Fibroblast of skin of abdomen (primary cell): ENCODE data around the gene CDK2.
"Not testable (repeated sequence)": the region's sequence is repeated elsewhere in the genome, so short reads cannot be mapped to it uniquely, and the experiment has no call there.

Source experiments
- DNase-seq: peaks from one replicate; pipeline ENCODE4 v3.0.0-alpha.2; 2013

CDK2 gene

GRCh38 chr12:55938826-55939501 is 27.7 kb upstream of the CDK2 start:
- DNase-seq: no peak

DNA sequence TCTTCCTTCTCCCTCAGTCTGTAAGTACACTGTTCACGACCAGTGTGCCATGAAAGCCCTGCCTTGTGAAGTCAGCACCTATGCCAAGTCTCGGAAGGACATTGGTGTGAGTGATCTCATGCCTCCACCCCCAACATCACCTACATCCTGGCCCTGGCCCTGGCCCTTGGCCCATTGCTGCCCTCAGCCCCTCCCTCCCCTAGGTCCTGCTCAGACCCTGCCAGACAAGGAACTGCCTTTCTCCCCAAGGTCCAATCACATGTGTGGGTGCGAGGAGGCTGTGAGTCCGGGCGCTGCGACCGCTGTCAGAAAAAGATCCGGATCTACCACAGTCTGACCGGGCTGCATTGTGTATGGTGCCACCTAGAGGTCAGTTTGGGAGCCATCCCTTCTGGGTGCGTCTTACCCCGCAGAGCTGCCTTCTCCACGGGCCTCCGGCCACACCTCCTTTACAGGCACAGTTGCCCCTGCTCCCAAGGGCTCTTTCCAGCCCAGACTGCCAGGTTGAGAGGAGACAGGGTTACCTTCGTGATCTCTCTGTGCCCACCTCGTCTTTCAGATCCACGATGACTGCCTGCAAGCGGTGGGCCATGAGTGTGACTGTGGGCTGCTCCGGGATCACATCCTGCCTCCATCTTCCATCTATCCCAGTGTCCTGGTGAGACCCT is 26.4 kb upstream of the CDK2 start:
- DNase-seq: peak; percentile 74

DNA sequence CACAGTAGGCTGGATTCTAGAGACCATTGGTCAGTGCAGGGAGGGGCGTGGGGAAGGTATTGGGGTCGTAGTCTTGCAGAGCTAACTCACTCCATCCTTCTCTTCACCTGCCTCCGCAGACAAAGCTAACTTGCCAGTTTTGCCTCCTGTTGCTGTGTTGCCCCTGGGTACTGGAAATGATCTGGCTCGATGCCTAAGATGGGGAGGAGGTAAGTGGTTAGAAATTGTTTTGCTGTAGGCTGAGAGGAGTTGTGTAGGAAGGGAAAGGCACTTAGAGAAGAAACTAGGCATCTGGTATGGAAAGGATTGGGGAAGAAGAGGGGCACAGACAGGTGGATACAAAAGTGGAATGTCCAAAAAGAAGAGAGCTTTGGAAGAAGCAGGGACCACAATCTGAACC is 24.6 kb upstream of the CDK2 start:
- no peak for DNase-seq

DNA sequence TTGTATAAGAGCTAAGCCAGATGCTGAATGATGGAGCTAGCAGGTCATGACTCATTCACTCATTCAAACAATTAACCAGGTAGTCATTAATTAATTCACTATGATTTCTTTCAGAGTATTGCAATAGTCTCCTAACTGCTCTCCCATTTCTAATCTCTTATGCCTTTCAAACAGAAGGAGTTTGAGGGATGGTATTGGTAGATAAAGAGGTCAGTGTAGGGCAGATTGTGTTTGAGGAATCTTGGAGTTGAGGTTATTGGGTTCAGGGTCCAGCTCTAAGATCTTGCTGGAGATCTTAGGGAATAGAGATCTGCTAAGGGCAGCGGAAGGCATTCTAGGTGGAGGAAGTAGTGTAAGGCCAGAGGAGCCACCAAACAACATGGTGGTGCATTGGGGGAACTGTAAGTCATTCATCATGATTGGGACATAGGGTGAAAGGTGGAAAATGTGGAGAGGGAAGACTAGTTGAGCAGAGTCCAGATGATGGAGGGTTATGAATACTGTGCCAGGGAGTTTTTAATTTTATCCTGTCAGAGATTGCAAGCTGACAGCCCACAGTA is 24.0 kb upstream of the CDK2 start:
- DNase-seq: no peak

GRCh38 chr12:55946553-55946952 is 20.1 kb upstream of the CDK2 start:
- DNase-seq: no peak

DNA sequence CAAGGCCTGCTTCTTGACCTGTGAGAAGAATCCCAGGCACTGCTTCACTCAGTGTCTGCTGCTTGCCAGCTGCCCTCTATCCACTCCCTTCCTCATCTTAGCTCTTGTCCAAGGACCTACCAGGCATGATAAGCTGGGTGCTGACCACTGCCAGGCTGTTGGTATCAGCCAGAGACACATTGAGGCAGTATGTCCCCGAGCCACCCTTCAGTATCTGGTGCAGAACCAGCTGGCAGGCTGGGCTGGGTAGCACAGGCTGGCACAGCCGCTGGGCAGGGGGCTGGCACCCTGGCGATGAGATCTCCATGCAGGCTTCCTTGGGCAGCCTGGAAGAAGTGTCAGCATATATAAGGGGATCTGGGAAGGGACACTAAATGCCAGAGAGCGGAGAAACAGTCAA is 11.3 kb upstream of the CDK2 start:
- no peak for DNase-seq

- peak; percentile 54 for DNase-seq
Measured at GRCh38 chr12:55955800-55956508, 10.7 kb upstream of the CDK2 start.

GRCh38 chr12:55957106-55957859 is 9.3 kb upstream of the CDK2 start:
- DNase-seq: no peak

- no peak for DNase-seq
Measured at GRCh38 chr12:55963760-55964159, 2.9 kb upstream of the CDK2 start.

GRCh38 chr12:55965240-55965639 is 1.4 kb upstream of the CDK2 start:
- DNase-seq: no peak

- DNase-seq: no peak
Measured at GRCh38 chr12:55965941-55966407, 656 bp upstream of the CDK2 start, which contains the start of gene PMEL. Gene PMEL, minus strand, starts transcription at chr12:55966042. Its CDS starts 31 bp downstream, at chr12:55966011.

DNA sequence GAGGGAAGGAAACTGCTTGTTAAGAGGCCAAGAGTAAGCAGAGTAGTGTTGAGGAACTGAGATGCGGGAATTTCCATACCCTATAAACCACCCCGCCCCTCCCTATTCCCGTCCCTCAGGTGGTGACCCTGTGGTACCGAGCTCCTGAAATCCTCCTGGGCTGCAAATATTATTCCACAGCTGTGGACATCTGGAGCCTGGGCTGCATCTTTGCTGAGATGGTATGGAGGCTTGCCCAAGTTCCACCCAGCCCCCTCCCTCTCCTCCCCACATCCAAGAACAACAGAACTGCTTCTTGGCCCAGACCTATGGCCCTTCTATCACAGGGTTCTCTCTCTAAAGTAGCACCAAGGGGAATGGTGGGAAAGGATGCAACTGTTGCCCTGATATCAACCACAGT is 2.7 kb downstream of the CDK2 start:
- no peak for DNase-seq

DNA sequence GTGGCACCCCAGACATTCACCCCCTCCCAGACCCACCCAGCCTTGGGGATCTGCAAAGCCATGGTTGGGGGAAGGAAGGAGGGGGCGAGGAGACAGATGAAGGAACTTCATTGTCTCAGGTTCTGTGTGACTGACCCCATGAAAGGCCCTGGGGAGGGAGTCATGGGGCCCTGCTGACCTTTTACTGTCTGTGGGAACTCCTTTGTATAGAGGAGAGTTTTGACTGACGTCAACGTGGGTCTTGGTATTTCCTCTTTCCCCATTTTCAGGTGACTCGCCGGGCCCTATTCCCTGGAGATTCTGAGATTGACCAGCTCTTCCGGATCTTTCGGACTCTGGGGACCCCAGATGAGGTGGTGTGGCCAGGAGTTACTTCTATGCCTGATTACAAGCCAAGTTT is 4.1 kb downstream of the CDK2 start:
- peak; percentile 9 for DNase-seq

- DNase-seq: peak; percentile 43
Measured at GRCh38 chr12:55972042-55972441, 5.4 kb downstream of the CDK2 start.

- DNase-seq: no peak
Measured at GRCh38 chr12:55972456-55972855, 5.8 kb downstream of the CDK2 start.

DNA sequence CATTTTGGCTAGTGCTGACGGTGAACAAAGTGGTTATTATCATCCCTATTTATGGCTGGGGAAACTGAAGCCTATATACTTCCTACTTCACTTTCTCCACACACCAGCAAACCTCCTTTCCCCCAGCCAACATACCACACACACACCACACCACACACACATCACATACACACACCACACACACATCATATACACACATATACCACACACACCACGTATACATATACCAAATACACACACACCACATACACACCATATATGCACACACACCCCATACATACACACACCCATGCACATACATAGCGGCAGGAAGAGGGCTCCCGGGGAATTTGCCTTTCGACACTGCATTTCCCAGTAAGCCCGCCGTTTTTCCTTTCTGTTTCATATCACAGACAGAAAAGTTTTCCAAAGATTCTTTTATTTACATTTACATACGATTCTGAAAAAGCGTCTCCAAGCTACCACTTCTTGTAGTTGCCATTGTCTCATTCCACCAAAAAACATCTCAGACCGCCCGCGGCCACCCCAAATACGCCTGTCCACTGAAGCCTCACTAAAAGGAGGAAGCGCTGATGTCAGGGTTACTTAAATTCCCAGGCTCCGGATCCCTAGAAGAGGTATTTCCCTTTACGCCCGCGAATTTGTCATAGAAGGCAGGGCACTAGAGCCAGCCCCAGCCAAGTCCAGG is 6.4 kb downstream of the CDK2 start:
- DNase-seq: peak; percentile 26

DNA sequence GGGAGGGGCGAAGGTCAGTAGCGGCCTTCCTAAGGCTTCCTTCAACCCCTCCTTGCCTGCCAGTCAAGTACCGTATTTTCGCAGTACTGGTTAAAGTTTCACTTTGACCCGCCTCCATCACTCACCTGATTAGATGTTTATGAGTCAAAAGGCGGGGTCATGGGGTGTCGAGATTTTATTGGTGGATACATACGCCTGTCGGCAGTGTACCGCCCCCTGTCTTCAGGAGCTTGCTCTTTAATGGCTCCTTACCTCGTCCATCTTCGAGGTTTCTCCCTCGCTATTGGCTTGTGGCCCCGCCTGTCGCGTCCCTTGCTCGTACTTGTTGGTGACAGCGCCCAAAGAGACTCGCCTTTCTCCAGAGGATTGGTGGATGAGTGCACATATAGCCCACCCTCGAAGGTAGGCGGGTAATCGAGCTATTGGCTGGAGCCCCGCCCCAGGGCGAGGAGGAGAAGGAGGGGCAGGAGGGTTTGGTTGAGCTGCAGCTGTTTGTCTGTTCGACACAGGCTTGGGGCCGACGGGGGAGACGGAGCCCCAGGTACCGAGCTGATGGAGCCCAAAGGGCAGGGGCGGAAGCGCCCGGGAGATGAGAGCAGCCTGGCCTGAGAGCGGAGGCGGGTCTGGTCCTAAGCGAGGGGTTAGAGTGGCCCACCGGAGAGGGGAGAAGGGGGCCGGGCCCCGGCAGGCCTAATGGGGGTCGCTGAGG is 7.1 kb downstream of the CDK2 start, which contains the start of gene RAB5B:
Gene RAB5B, plus strand, starts transcription at position 480 of the 709 bp plus-strand sequence. CDS start 12,883 bp downstream, outside the sequence.
- peak; percentile 100 for DNase-seq

DNA sequence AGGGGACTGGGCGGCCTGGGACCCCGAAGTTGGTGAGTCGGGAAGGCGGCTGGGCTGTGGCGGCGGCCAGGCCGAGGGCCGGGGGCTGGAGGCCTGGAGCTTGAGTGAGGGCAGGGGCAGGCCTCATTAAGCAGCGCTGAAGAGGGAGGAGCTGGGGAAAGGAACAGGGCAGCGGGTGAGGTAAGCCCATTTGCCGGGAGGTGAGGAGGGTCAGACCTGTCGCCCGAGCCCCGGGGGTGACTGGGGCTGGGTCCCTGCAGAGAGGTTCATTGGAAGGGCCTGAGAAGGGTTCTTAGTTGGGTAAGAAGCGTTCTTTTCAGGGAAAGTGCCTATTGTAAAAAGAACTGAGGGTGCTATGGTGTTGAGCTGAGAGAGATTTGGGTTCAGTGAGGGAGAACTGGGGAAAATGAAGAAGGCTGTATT is 7.7 kb downstream of the CDK2 start:
- DNase-seq: no peak

GRCh38 chr12:55978393-55978792 is 11.8 kb downstream of the CDK2 start:
- DNase-seq: no peak

DNA sequence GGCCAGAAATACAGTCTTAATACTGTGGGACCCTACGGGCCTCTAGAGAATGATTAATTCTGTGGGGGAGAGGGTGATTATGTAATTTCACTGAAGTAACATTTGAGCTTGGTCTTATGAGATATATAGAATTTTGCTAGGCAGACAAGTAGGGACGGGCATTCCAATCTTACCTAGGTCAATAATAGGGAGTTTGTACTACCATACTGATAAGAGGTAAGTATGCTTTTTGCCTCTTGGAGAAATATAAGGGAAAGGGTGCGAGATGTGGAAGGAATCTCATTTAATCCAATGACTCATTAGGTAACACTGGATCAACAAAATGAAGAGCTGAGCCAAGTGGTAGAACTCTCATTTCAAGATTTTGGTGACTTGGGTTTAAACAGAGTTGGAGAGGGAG is 12.4 kb downstream of the CDK2 start:
- no peak for DNase-seq

DNA sequence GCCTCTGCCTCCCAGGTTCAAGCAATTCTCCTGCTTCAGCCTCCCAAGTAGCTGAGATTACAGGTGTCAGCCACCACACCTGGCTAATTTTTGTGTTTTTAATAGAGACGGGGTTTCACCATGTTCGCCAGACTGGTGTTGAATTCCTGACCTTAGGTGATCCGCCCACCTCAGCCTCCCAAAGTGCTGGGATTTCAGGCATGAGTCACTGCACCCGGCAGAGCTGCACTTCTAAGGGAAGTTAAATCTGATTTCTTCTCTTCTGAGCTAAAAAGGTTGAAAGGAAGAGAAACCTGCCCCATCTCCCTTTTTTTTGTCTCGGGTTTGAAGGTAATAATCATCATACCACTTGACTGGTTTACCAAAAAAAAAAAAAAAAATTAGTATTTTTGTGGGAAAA is 15.3 kb downstream of the CDK2 start:
- DNase-seq: not testable (repeated sequence)
